SK-N-MC (cell line): ENCODE measurements around the gene DIRAS1.

ENCODE experiments used
- DNase-seq: peaks from one replicate; pipeline ENCODE4 v3.0.0-alpha.2; 2011; ENCODE audit warnings: low read depth, low spot score
- H3K27ac ChIP-seq: fragments of 200-600 bp; sonication (generic); 2 replicates; pipeline ENCODE4 v1.5.1; 2016; ENCODE audit warnings: mixed run types
- H3K36me3 ChIP-seq: fragments of 200-600 bp; sonication (generic); 2 replicates; pipeline ENCODE4 v1.6.1; 2017; ENCODE audit warnings: antibody characterized with exemption, low read length, mixed read lengths; ENCODE audit not compliant: insufficient read depth
- H3K4me3 ChIP-seq: fragments of 200-600 bp; sonication (generic); 2 replicates; pipeline ENCODE4 v1.5.1; 2016
- H3K9ac ChIP-seq: fragments of 200-600 bp; sonication (generic); 2 replicates; pipeline ENCODE4 v1.8.0; 2017; ENCODE audit warnings: mixed run types, mixed read lengths; ENCODE audit not compliant: insufficient read length
- H3K9me3 ChIP-seq: fragments of 200-600 bp; sonication (generic); 2 replicates; pipeline ENCODE4 v1.6.1; 2017; ENCODE audit warnings: low read depth, mild to moderate bottlenecking, antibody characterized with exemption, low read length, moderate library complexity, mixed read lengths
- EZH2 ChIP-seq: fragments of 200-600 bp; sonication (generic); IDR thresholded peaks from one replicate; pipeline ENCODE4 v1.6.1; 2017; ENCODE audit warnings: antibody characterized with exemption
- FOXP2 ChIP-seq: optimal IDR thresholded peaks from 2 replicates; pipeline ENCODE3; 2011; ENCODE audit warnings: mild to moderate bottlenecking, moderate library complexity; ENCODE audit not compliant: insufficient read depth; ENCODE audit errors: extremely low read length, control extremely low read depth
- POLR2AphosphoS5 ChIP-seq: IDR thresholded peaks from 2 replicates; pipeline ENCODE4 v1.6.1; 2012; ENCODE audit warnings: mild to moderate bottlenecking, low read depth, low read length, borderline replicate concordance

DIRAS1 gene

GRCh38 chr19:2726904-2727639, 5.9 kb upstream of the DIRAS1 start:
- TF ChIP-seq EZH2: no peak
- TF ChIP-seq POLR2AphosphoS5: no peak
- TF ChIP-seq FOXP2: no peak
- Histone ChIP-seq H3K9me3 (no peaks in the 10 kb centered on the region), H3K27ac (no peak overlapping the region), H3K36me3 (no peaks in the 10 kb centered on the region), H3K4me3 (no peak overlapping the region), H3K9ac (no peak overlapping the region)
- DNase-seq: no peak

DNA sequence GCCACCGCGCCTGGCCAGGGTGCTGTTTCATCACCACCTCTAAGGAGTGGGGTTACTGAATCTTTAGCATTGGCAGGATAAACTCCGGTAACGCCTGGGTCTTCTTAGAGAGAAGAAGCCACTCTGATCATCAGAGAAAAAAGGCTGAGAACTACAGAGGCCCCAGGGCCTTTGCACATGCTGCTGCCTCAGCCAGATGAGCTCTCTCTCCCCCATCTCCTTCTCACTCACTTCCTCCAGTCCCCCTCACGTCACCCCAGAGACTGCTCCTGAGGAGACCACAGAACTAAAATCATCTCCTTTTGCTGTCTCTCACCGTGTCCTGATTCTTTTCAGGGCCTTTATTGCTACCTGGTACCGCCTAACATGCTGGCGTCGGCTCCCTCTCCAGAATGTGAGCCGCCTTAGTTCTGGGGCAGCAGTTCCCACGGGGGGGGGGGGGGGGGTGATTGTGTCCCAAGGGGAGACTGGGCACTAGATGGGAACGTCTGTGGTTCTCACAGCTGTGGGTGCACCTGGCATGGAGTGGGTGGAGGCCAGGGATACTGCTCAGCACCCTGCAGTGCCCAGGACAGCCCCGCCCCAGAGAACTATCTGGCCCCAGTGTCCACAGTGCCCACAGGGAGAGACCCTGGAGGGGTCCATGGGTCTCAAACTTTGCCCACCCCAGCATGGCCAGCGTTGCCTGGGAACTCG, 5.1 kb upstream of the DIRAS1 start:
- TF ChIP-seq FOXP2 (no peak), EZH2 (no peak), POLR2AphosphoS5 (no peak)
- DNase-seq: no peak
- Histone ChIP-seq H3K9ac (no peak overlapping the region), H3K4me3 (no peak overlapping the region), H3K27ac (no peak overlapping the region), H3K36me3 (no peaks in the 10 kb centered on the region), H3K9me3 (no peaks in the 10 kb centered on the region)

DNA sequence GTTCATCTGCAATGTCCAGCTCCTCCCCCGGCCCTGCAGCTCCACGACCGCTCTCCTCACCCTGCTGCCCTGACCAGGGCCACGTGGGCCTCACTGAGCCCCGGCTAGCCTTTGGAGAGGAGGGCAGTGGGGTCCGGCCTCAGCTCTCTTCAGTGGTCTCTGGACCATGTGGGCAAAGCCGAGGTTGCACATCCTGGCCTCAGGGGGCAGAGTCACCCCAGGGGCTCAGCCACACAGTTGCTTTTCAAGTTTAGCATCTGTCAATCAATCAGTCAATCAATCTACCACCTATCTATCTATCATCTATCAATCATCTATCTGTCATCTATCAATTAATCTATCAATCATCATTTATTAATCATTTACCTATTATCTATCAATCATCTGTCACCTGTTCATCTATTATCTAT, 3.0 kb upstream of the DIRAS1 start:
- TF ChIP-seq POLR2AphosphoS5 (no peak), FOXP2 (no peak), EZH2 (no peak)
- H3K9ac ChIP-seq: no peak overlapping the region
- DNase-seq: no peak
- H3K36me3 ChIP-seq: no peaks in the 10 kb centered on the region
- H3K9me3 ChIP-seq: no peaks in the 10 kb centered on the region
- no peak overlapping the region for H3K27ac ChIP-seq
- no peak overlapping the region for H3K4me3 ChIP-seq

DNA sequence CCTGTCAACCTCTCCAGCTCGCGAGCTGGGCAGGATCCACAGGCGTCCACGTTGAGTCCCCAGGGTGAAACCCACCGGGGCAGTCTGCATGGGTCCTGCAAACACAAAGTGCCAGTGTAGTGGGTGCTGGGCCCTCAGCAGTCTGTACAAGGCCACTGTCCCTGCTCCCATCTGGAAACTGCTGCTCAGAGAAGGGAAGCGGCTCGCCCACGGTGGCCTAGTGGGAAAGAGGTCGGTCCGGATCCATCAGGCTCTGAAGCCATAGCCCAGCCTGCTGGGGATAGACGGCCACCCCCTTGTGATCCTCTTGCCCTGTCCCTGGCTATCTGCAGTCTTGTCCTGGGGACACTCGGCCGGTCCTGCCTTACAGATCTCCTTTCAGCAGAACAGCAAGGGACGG, 2.6 kb upstream of the DIRAS1 start:
- H3K9me3 ChIP-seq: no peaks in the 10 kb centered on the region
- no peaks in the 10 kb centered on the region for H3K36me3 ChIP-seq
- no peak overlapping the region for H3K27ac ChIP-seq
- no peak overlapping the region for H3K4me3 ChIP-seq
- TF ChIP-seq FOXP2 (no peak), EZH2 (no peak), POLR2AphosphoS5 (no peak)
- no peak overlapping the region for H3K9ac ChIP-seq
- no peak for DNase-seq

DNA sequence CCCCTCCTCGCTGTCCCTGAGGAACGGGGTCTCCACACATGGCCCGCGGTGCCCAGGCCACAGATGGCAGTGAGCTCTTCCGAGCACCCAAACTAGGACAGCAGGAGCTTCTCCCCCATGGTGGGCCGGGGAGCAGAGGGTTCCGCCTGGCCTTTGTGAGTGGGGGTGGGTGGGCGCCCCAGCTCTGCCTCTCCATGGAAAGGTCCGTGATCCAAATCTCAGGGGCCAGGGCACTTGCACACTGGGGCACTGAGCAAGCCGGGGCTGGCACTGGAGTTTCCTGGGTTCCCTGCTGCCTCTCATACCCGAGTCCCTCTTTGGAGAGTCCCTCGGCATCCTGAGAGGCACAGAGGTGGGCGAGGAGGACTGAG, 2.2 kb upstream of the DIRAS1 start:
- DNase-seq: no peak
- Histone ChIP-seq H3K27ac (no peak overlapping the region), H3K36me3 (no peaks in the 10 kb centered on the region), H3K9me3 (no peaks in the 10 kb centered on the region), H3K9ac (no peak overlapping the region), H3K4me3 (no peak overlapping the region)
- TF ChIP-seq EZH2: no peak
- no peak for TF ChIP-seq POLR2AphosphoS5
- TF ChIP-seq FOXP2: no peak

- no peak for DNase-seq
- H3K36me3 ChIP-seq: no peaks in the 10 kb centered on the region
- H3K27ac ChIP-seq: no peak overlapping the region
- H3K4me3 ChIP-seq: no peak overlapping the region
- H3K9me3 ChIP-seq: no peaks in the 10 kb centered on the region
- H3K9ac ChIP-seq: no peak overlapping the region
- TF ChIP-seq EZH2 (no peak), POLR2AphosphoS5 (no peak), FOXP2 (no peak)
These were observed 1.6 kb upstream of the DIRAS1 start for GRCh38 chr19:2722541-2723344.

GRCh38 chr19:2721570-2722540, 683 bp upstream of the DIRAS1 start:
- Histone ChIP-seq H3K27ac (no peak overlapping the region), H3K36me3 (no peaks in the 10 kb centered on the region), H3K9ac (no peak overlapping the region), H3K9me3 (no peaks in the 10 kb centered on the region), H3K4me3 (peak overlapping the region; percentile 74)
- no peak for DNase-seq
- TF ChIP-seq EZH2: no peak
- TF ChIP-seq FOXP2: no peak
